Neural progenitor cell (in vitro differentiated cells): ENCODE measurements around the gene C1orf74. TPM values are rescaled to one million over a fixed set of nuclear protein-coding genes. Genes with fewer than 3 reads are reported as not detected.
A peak's percentile ranks its signal among the peaks of the same experiment; 100 is the strongest.

Experiments
- DNase-seq: peaks from one replicate; pipeline ENCODE4 v3.0.0-alpha.2; 2016; ENCODE audit warnings: low spot score
- H2AFZ ChIP-seq: fragments of 200-600 bp; sonication (generic); replicated peaks from 2 replicates; pipeline ENCODE4 v1.6.1; 2016; ENCODE audit warnings: antibody characterized with exemption
- H3F3A ChIP-seq: fragments of 200-600 bp; sonication (generic); 2 replicates; pipeline ENCODE4 v1.6.1; 2016; ENCODE audit warnings: antibody characterized with exemption, low read depth
- H3K27ac ChIP-seq: fragments of 200-600 bp; sonication (generic); 2 replicates; pipeline ENCODE4 v1.5.1; 2016; ENCODE audit warnings: mild to moderate bottlenecking
- H3K27me3 ChIP-seq: fragments of 200-600 bp; sonication (generic); 2 replicates; pipeline ENCODE4 v1.6.1; 2016; ENCODE audit warnings: mild to moderate bottlenecking, moderate library complexity
- H3K36me3 ChIP-seq: fragments of 200-600 bp; sonication (generic); 2 replicates; pipeline ENCODE4 v1.5.1; 2016
- H3K4me1 ChIP-seq: fragments of 200-600 bp; sonication (generic); 2 replicates; pipeline ENCODE4 v1.6.1; 2016; ENCODE audit warnings: mixed run types
- H3K4me2 ChIP-seq: fragments of 200-600 bp; sonication (generic); 2 replicates; pipeline ENCODE4 v1.6.1; 2016
- H3K4me3 ChIP-seq: fragments of 200-600 bp; sonication (generic); 2 replicates; pipeline ENCODE4 v1.5.1; 2016
- H3K79me2 ChIP-seq: fragments of 200-600 bp; sonication (generic); 2 replicates; pipeline ENCODE4 v1.6.1; 2016; ENCODE audit warnings: low read depth
- H3K9ac ChIP-seq: fragments of 200-600 bp; sonication (generic); 2 replicates; pipeline ENCODE4 v1.6.1; 2016
- H3K9me3 ChIP-seq: fragments of 200-600 bp; sonication (generic); 2 replicates; pipeline ENCODE4 v1.5.1; 2016; ENCODE audit warnings: low read depth
- H4K20me1 ChIP-seq: fragments of 200-600 bp; sonication (generic); 2 replicates; pipeline ENCODE4 v1.6.1; 2016; ENCODE audit warnings: low read depth
- H3K27ac Mint-ChIP-seq: 3 replicates; pipeline ENCODE4 v1.8.0; 2021; ENCODE audit warnings: mixed read lengths
- H3K27me3 Mint-ChIP-seq: 2 replicates; pipeline ENCODE4 v1.8.0; 2022; ENCODE audit warnings: low read depth, mild to moderate bottlenecking, inconsistent platforms, moderate library complexity, mixed read lengths; ENCODE audit not compliant: insufficient read depth
- H3K36me3 Mint-ChIP-seq: 3 replicates; pipeline ENCODE4 v1.8.0; 2021; ENCODE audit warnings: mixed read lengths
- H3K4me1 Mint-ChIP-seq: 3 replicates; pipeline ENCODE4 v1.8.0; 2021; ENCODE audit warnings: mixed read lengths
- H3K4me3 Mint-ChIP-seq: 3 replicates; pipeline ENCODE4 v1.8.0; 2021; ENCODE audit warnings: mild to moderate bottlenecking, moderate library complexity, mixed read lengths
- H3K9me3 Mint-ChIP-seq: 3 replicates; pipeline ENCODE4 v1.8.0; 2020; ENCODE audit warnings: mixed read lengths
- EZH2 ChIP-seq: fragments of 200-600 bp; sonication (generic); IDR thresholded peaks from 2 replicates; pipeline ENCODE4 v1.6.1; 2017; ENCODE audit warnings: antibody characterized with exemption, mild to moderate bottlenecking, moderate library complexity
- EZH2phosphoT487 ChIP-seq: fragments of 200-600 bp; sonication (generic); IDR thresholded peaks from 2 replicates; pipeline ENCODE4 v1.6.1; 2017; ENCODE audit warnings: antibody characterized with exemption
- total RNA-seq: library from RNA; depleted of rRNA; stranded (reverse); fragments of >200 nt; gene quantifications from 2 replicates; pipeline ENCODE4 v1.2.3, GENCODE V29; 2015; ENCODE audit warnings: low replicate concordance
- TF ChIP-seq, protein P1 (sequence below): fragments of 200-600 bp; sonication (generic); IDR thresholded peaks from 2 replicates; pipeline ENCODE4 v1.5.1; 2017; ENCODE audit warnings: antibody characterized with exemption, mild to moderate bottlenecking

The C1orf74 gene
- total RNA-seq, 1 donor from 2014 or later, result 7.7 TPM

- Histone ChIP-seq H3K27me3 (peaks cover 29% of the 10 kb centered on the region), H3K4me3 (no peak overlapping the region), H3K27ac (no peak overlapping the region), H4K20me1 (no peaks in the 10 kb centered on the region), H3K36me3 (no peaks in the 10 kb centered on the region), H3K9me3 (no peaks in the 10 kb centered on the region), H3K9ac (no peak overlapping the region), H3K4me2 (no peak overlapping the region), H3K4me1 (peaks cover 10% of the 10 kb centered on the region), H2AFZ (no peak overlapping the region), H3K79me2 (no peaks in the 10 kb centered on the region), H3F3A (peaks cover 4% of the 10 kb centered on the region)
- H3K4me3 Mint-ChIP-seq, result no peak overlapping the region
- no peaks in the 10 kb centered on the region for H3K36me3 Mint-ChIP-seq
- DNase-seq, result no peak
- TF ChIP-seq, protein P1, sequence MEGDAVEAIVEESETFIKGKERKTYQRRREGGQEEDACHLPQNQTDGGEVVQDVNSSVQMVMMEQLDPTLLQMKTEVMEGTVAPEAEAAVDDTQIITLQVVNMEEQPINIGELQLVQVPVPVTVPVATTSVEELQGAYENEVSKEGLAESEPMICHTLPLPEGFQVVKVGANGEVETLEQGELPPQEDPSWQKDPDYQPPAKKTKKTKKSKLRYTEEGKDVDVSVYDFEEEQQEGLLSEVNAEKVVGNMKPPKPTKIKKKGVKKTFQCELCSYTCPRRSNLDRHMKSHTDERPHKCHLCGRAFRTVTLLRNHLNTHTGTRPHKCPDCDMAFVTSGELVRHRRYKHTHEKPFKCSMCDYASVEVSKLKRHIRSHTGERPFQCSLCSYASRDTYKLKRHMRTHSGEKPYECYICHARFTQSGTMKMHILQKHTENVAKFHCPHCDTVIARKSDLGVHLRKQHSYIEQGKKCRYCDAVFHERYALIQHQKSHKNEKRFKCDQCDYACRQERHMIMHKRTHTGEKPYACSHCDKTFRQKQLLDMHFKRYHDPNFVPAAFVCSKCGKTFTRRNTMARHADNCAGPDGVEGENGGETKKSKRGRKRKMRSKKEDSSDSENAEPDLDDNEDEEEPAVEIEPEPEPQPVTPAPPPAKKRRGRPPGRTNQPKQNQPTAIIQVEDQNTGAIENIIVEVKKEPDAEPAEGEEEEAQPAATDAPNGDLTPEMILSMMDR, result no peak
- H3K27ac Mint-ChIP-seq, result no peak overlapping the region
- peaks cover 19% of the 10 kb centered on the region for H3K27me3 Mint-ChIP-seq
- peaks cover 9% of the 10 kb centered on the region for H3K4me1 Mint-ChIP-seq
- H3K9me3 Mint-ChIP-seq, result peaks cover 13% of the 10 kb centered on the region
These were observed 23.8 kb upstream of the C1orf74 start for GRCh38 chr1:209808059-209808581.

DNA sequence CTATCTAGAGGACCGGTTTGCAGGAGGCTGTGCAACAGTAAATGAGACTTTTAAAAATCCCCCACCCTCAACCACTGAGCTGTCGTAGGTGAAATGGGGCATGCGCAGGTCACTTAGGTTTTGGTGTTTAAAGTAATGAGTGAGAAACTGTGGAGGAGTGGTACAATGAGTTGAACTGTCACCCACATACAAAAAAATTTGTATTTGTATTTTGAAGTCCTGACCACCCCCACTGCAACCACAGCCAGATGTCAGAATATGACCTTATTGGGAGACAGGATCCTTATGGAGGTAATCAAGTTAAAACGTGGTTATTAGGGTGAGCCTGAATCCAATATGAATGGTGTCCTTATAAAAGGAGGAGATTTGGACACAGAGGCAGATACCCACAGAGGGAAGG lies 23.1 kb upstream of the C1orf74 start:
- no peak for TF ChIP-seq EZH2phosphoT487
- Mint-ChIP-seq H3K4me1 (peaks cover 9% of the 10 kb centered on the region), H3K36me3 (no peaks in the 10 kb centered on the region), H3K4me3 (no peak overlapping the region), H3K9me3 (peaks cover 13% of the 10 kb centered on the region), H3K27ac (no peak overlapping the region), H3K27me3 (peaks cover 18% of the 10 kb centered on the region)
- H4K20me1 ChIP-seq, result no peaks in the 10 kb centered on the region
- H3K9ac ChIP-seq, result no peak overlapping the region
- no peaks in the 10 kb centered on the region for H3K79me2 ChIP-seq
- H3K27me3 ChIP-seq, result peaks cover 35% of the 10 kb centered on the region
- no peak overlapping the region for H3K27ac ChIP-seq
- peaks cover 10% of the 10 kb centered on the region for H3K4me1 ChIP-seq
- no peak overlapping the region for H2AFZ ChIP-seq
- H3K36me3 ChIP-seq, result no peaks in the 10 kb centered on the region
- H3K9me3 ChIP-seq, result no peaks in the 10 kb centered on the region
- H3K4me3 ChIP-seq, result no peak overlapping the region
- H3F3A ChIP-seq, result peaks cover 4% of the 10 kb centered on the region
- DNase-seq, result no peak
- H3K4me2 ChIP-seq, result no peak overlapping the region

DNA sequence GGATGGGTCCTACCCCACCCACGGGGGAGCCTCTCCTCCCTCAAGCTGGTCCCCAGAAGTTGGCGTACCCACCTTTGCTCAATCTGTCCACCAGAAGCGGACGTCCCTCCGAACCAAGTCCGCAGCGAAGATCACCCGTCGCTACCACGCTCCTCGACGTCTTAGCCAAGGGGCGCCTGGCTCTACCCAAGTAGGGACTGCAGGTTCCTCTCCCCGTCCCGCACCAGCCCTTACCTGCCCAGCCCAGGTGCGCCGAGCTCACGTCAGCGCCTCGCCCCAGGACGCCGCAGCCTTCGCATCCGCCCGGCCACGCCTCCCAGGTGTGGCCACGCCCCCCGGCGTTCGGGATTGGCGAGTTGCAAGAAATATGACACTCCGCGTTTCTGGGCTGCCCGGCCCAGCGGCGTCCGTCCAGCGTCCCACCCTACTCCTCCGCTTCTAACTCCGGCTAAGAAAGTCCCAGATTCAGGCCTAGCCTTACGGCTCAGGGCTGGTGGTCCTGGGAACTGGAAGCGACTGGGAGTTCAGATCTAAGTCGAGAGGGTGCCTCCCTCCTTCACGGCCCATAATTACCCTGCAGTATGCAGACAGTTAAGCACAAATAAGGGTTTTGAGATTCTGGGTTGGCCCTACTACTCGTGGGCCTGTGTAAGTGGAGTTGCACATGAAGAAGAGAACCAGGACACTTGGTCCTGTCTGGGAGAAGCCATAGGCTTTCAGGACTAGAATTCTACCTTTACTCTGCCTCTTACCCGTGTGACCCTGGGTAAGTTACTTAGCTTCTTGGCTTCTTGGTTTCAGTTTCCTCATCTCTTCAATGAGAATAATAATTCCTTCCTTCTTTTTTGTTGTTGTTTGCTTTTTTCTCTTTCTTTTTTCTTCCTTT lies 21.8 kb upstream of the C1orf74 start, which contains the start of gene IRF6:
IRF6 (minus strand) TSS at position 268 of the 886 bp plus-strand sequence. CDS start 4,729 bp downstream, outside the sequence.
- Histone ChIP-seq H3K4me2 (peak within 1 kb of the TSS; percentile 76), H3K4me3 (peak within 1 kb of the TSS; percentile 49), H2AFZ (peak within 1 kb of the TSS; percentile 97), H3K27me3 (peaks cover 38% of the 10 kb centered on the region), H3K27ac (no peak within 1 kb of the TSS), H3K4me1 (peaks cover 10% of the 10 kb centered on the region), H3K9ac (no peak within 1 kb of the TSS), H4K20me1 (no peaks in the 10 kb centered on the region), H3F3A (peaks cover 4% of the 10 kb centered on the region), H3K9me3 (no peaks in the 10 kb centered on the region), H3K79me2 (no peaks in the 10 kb centered on the region), H3K36me3 (no peaks in the 10 kb centered on the region)
- H3K27ac Mint-ChIP-seq, result no peak within 1 kb of the TSS
- H3K4me3 Mint-ChIP-seq, result peak within 1 kb of the TSS; percentile 76
- peaks cover 21% of the 10 kb centered on the region for H3K27me3 Mint-ChIP-seq
- H3K36me3 Mint-ChIP-seq, result no peaks in the 10 kb centered on the region
- DNase-seq, result peak; percentile 96
- peaks cover 9% of the 10 kb centered on the region for H3K4me1 Mint-ChIP-seq
- TF ChIP-seq EZH2phosphoT487 (no peak), EZH2 (peak; percentile 39)
- peaks cover 13% of the 10 kb centered on the region for H3K9me3 Mint-ChIP-seq

DNA sequence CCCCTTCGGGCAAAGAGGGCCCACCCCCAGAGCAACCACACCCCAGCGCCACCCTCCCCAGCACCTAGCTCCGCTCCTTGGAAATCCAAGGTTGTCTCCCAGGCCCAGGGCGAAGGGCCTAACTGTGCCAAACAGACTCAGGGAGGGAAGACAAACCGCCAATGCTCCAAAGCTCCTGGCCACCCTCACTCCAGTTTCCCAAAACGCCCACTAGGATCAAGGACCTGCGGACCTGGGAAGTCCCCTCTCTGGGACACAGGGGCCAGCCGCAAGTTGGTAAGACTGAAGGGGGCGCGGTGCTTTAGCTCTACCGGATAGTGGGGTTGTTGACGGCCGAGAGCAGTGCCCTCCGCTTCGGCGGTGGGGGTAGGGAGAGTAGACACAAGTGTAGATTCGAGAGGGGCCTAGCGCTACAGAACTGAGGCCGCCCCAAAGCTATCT lies 21.0 kb upstream of the C1orf74 start:
- H3K27me3 Mint-ChIP-seq, result peaks cover 21% of the 10 kb centered on the region
- Histone ChIP-seq H3K27me3 (peaks cover 38% of the 10 kb centered on the region), H3K4me2 (peak overlapping the region; percentile 76), H3K9ac (no peak overlapping the region), H3K79me2 (no peaks in the 10 kb centered on the region), H3K4me3 (peak overlapping the region; percentile 49), H3K27ac (no peak overlapping the region), H4K20me1 (no peaks in the 10 kb centered on the region), H2AFZ (no peak overlapping the region), H3K4me1 (peaks cover 4% of the 10 kb centered on the region), H3K36me3 (no peaks in the 10 kb centered on the region), H3F3A (peaks cover 4% of the 10 kb centered on the region), H3K9me3 (no peaks in the 10 kb centered on the region)
- TF ChIP-seq, protein P1, result no peak
- TF ChIP-seq EZH2phosphoT487, result no peak
- no peak for TF ChIP-seq EZH2
- H3K27ac Mint-ChIP-seq, result no peak overlapping the region
- H3K9me3 Mint-ChIP-seq, result peaks cover 13% of the 10 kb centered on the region
- peak; percentile 39 for DNase-seq
- no peaks in the 10 kb centered on the region for H3K36me3 Mint-ChIP-seq
- peaks cover 4% of the 10 kb centered on the region for H3K4me1 Mint-ChIP-seq
- H3K4me3 Mint-ChIP-seq, result peak overlapping the region; percentile 41
